VCaP (cell line): ENCODE data around the gene REEP6.
"Not testable (repeated sequence)": the region's sequence is repeated elsewhere in the genome, so short reads cannot be mapped to it uniquely, and the experiment has no call there.

Experiments used
- H3K27ac ChIP-seq: fragments of 450-650 bp; 2 replicates; pipeline ENCODE4 v1.5.1; 2017
- CTCF ChIP-seq: fragments of 450-650 bp; conservative IDR thresholded peaks from 2 replicates; pipeline ENCODE4 v1.5.1; 2017; ENCODE audit warnings: mild to moderate bottlenecking, moderate library complexity

The REEP6 gene

GRCh38 chr19:1528596-1529429 is 37.8 kb downstream of the REEP6 start:
- H3K27ac ChIP-seq, result no peak overlapping the region
- TF ChIP-seq CTCF, result no peak

- TF ChIP-seq CTCF, result no peak
- H3K27ac ChIP-seq, result no peak overlapping the region
Measured at GRCh38 chr19:1529430-1529816, 38.4 kb downstream of the REEP6 start.

GRCh38 chr19:1530856-1531255 is 39.9 kb downstream of the REEP6 start:
- not testable (repeated sequence) for H3K27ac ChIP-seq

GRCh38 chr19:1531587-1531986 is 40.6 kb downstream of the REEP6 start:
- TF ChIP-seq CTCF, result no peak

GRCh38 chr19:1532003-1532402 is 41.0 kb downstream of the REEP6 start:
- no peak for TF ChIP-seq CTCF
- H3K27ac ChIP-seq, result no peak overlapping the region

More at GRCh38 chr19:1531587-1531986, 40.6 kb downstream of the REEP6 start:
- H3K27ac ChIP-seq, result no peak overlapping the region

- no peak for TF ChIP-seq CTCF
Measured at GRCh38 chr19:1533510-1534150, 42.6 kb downstream of the REEP6 start.

GRCh38 chr19:1534972-1535371 is 44.0 kb downstream of the REEP6 start:
- no peak for TF ChIP-seq CTCF
- H3K27ac ChIP-seq, result no peak overlapping the region

More at GRCh38 chr19:1533510-1534150, 42.6 kb downstream of the REEP6 start:
- H3K27ac ChIP-seq, result no peak overlapping the region

GRCh38 chr19:1535699-1536098 is 44.7 kb downstream of the REEP6 start:
- not testable (repeated sequence) for H3K27ac ChIP-seq
